ENCODE data around the gene CABLES2. TPM values are rescaled to one million over a fixed set of nuclear protein-coding genes. Genes with fewer than 3 reads are reported as not detected.

The CABLES2 gene
- total RNA-seq, 1 experiment from 2014 or later, result 8.9 TPM

- TF ChIP-seq CTCF (IDR thresholded peaks at IDR 0.05 in 2 of 3, conservative IDR thresholded peaks at IDR 0.05 in 1 of 3; ENCODE audit: borderline replicate concordance in 1 of 3, insufficient read depth in 1 of 3, low read depth in 2 of 3, low read length in 2 of 3), result no peak
- TF ChIP-seq EZH2 (IDR thresholded peaks at IDR 0.05), result no peak
- TF ChIP-seq ZNF274 (IDR thresholded peaks at IDR 0.05; ENCODE audit: low read depth, low read length), result no peak
- no peak for TF ChIP-seq CBX3 (IDR thresholded peaks at IDR 0.05; ENCODE audit: low read depth)
- no peak for TF ChIP-seq TCF7L2 (IDR thresholded peaks at IDR 0.05; ENCODE audit: borderline replicate concordance, extremely low read depth, insufficient read depth, insufficient read length)
- no peak for TF ChIP-seq POLR2AphosphoS5 (IDR thresholded peaks at IDR 0.05; ENCODE audit: low read depth, low read length)
- TF ChIP-seq CEBPB (IDR thresholded peaks at IDR 0.05; ENCODE audit: low read depth), result no peak
- TF ChIP-seq YY1 (IDR thresholded peaks at IDR 0.05; ENCODE audit: extremely low read depth, insufficient replicate concordance, low read depth, low read length), result no peak
These were observed 48.0 kb upstream of the CABLES2 start (continued) for GRCh38 chr20:62454904-62455636.

- TF ChIP-seq POLR2A (IDR thresholded peaks at IDR 0.05; ENCODE audit: borderline replicate concordance, extremely low read depth, insufficient read depth, insufficient read length) (no peak), FOSL1 (IDR thresholded peaks at IDR 0.05; ENCODE audit: low read depth) (no peak), SIN3A (IDR thresholded peaks at IDR 0.05; ENCODE audit: low read depth) (no peak), MAX (IDR thresholded peaks at IDR 0.05) (no peak), YY1 (IDR thresholded peaks at IDR 0.05; ENCODE audit: extremely low read depth, insufficient replicate concordance, low read depth, low read length) (no peak), POLR2AphosphoS5 (IDR thresholded peaks at IDR 0.05; ENCODE audit: low read depth, low read length) (no peak)
- ChIA-PET CTCF (no interaction called here), RAD21 (ENCODE audit: low non-redundant PET in 1 of 2, low total read pairs in 2 of 2, uncharacterized antibody in 2 of 2, unreplicated experiment in 2 of 2) (no interaction called here), POLR2A (no interaction called here)
- no TSS peak for BruUV-seq (replicated peaks)
- no peaks in the 10 kb centered on the region for H3K9me2 ChIP-seq (ENCODE audit: insufficient read depth)
- no peaks in the 10 kb centered on the region for H3K36me3 ChIP-seq (ENCODE audit: control insufficient read depth in 1 of 2, insufficient read depth in 2 of 2, low read length in 2 of 2)
- ATAC-seq (no peak), DNase-seq (ENCODE audit: low read depth, low spot score) (no peak)
- H4K20me1 ChIP-seq (ENCODE audit: insufficient read depth), result no peaks in the 10 kb centered on the region
- 0 out of 2 replicates have a peak, but pooled peaks cover 4% of the 10 kb centered on the region for H3K27me3 ChIP-seq (ENCODE audit: insufficient read depth, low read length)
- intact Hi-C loops (cut with micrococcal nuclease), result no loop called here
- no peaks in the 10 kb centered on the region for H3K79me2 ChIP-seq (ENCODE audit: insufficient read depth, low read length)
- no peak overlapping the region for H3K4me2 ChIP-seq (ENCODE audit: low read length)
- H3K4me3 ChIP-seq (replicated peaks in 1 of 2; ENCODE audit: low read depth in 1 of 2, low read length in 2 of 2), result no peak overlapping the region
- H3K9me3 ChIP-seq (ENCODE audit: control insufficient read depth in 1 of 2, insufficient read depth in 1 of 2, low read depth in 1 of 2, low read length in 2 of 2), result no peaks in the 10 kb centered on the region
- H3K4me1 ChIP-seq (ENCODE audit: control insufficient read depth in 1 of 2, insufficient read depth in 2 of 2, low read length in 2 of 2), result 0 out of 4 replicates have a peak, but pooled peaks cover 0 to 3% of the 10 kb centered on the region in 2 experiments
- no peak overlapping the region for H3K27ac ChIP-seq (ENCODE audit: low read depth, low read length)
- no peak overlapping the region for H2AFZ ChIP-seq (ENCODE audit: low read depth, low read length, poor library complexity, severe bottlenecking)
- H3K9ac ChIP-seq (ENCODE audit: low read length), result no peak overlapping the region
These were observed 46.2 kb upstream of the CABLES2 start for GRCh38 chr20:62453186-62453808.
